Measurements from ENCODE around the gene LARP1. TPM values are rescaled to one million over a fixed set of nuclear protein-coding genes. Genes with fewer than 3 reads are reported as not detected.

The LARP1 gene
- total and polyA plus RNA-seq, 10 of the 15 experiments (the other 5 are each of a cell fraction or from before 2014, with no cell fraction given), result 22.6 to 227 (median 60.8) TPM

DNA sequence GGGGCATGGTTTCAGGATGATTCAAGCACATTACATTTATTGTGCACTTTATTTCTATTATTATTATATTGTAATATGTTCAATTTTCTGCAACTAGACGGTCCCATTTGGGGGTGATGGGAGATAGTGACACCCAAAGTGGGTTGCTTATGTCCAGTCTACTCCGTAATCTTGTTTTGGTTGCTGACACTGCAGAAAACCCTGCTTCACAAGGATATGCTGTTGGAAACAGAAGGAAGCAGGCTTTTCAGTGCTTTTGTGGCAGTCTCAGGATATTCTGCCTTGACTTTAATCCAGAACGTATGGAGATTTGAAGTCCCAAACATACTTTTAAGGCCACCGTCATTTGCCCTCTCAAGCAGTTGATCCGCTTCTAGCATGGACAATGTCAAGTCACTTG is 47.5 kb upstream of the LARP1 start (continued):
- TF ChIP-seq NFYA (IDR thresholded peaks at IDR 0.05; ENCODE audit: borderline replicate concordance, low read depth, low read length), result no peak
- TF ChIP-seq SUPT20H (IDR thresholded peaks at IDR 0.05; ENCODE audit: borderline replicate concordance, control insufficient read depth, low read depth, low read length), result no peak
- TF ChIP-seq HCFC1 (IDR thresholded peaks at IDR 0.05; ENCODE audit: low read length), result no peak

DNA sequence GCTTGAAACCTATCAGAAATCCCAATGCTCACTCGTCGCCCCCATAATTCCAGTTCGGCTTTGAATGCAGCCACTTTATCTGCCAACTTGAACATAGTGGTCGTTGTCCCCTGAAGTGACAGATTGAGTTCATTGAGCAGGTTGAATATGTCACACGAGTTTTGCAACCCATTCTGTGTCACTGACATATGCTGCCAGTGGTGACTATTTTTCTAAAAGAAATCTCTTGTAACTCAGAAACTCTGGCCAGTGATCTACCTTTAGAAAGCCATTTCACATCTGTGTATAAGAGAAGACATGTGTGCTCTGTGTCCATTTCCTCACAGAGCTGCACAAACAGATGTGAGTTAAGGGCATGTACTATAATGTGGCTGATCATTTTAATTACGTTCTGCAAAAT is 47.0 kb upstream of the LARP1 start:
- H3K4me3 ChIP-seq, result no peak overlapping the region
- WGBS (ENCODE audit: insufficient coverage, insufficient replicate concordance, low lambda C conversion rate, missing lambda C conversion rate), result 39% methylated on average over 6 of the region's 6 CpGs
- H2AFZ ChIP-seq (ENCODE audit: control insufficient read depth, low read depth, low read length), result no peak overlapping the region
- H3K79me2 ChIP-seq (ENCODE audit: control insufficient read depth, insufficient read depth, low read length), result no peaks in the 10 kb centered on the region
- ATAC-seq, result no peak
- no peak overlapping the region for H3K9ac ChIP-seq (ENCODE audit: control insufficient read depth, insufficient read depth, low read length)
- ChIA-PET SMC1A (ENCODE audit: uncharacterized antibody, unreplicated experiment) (interaction anchor here (0.9 kb wide), 1 partner anchor 11 kb away, joined by 3 read pairs; no protein-coding TSS in a partner anchor), RAD21 (ENCODE audit: unreplicated experiment) (no interaction called here), CTCF (interaction anchor here (0.6 kb wide), 1 partner anchor 23 kb away, joined by 3 read pairs; no protein-coding TSS in a partner anchor), POLR2A (no interaction called here)
- no peaks in the 10 kb centered on the region for H3K36me3 ChIP-seq (ENCODE audit: control insufficient read depth in 2 of 2, insufficient read depth in 2 of 2, low read length in 1 of 2)
- H3K4me1 ChIP-seq (ENCODE audit: control insufficient read depth, insufficient read depth, low read length), result no peaks in the 10 kb centered on the region
- H3K9me3 ChIP-seq (replicated peaks; ENCODE audit: control insufficient read depth, insufficient read depth, low read length), result no peaks in the 10 kb centered on the region
- intact Hi-C loops (cut with micrococcal nuclease; ENCODE audit: unreplicated experiment), result no loop called here
- no peak overlapping the region for H3K4me2 ChIP-seq (ENCODE audit: control insufficient read depth, insufficient read depth)
- no peaks in the 10 kb centered on the region for H3K27me3 ChIP-seq (replicated peaks in 1 of 2; ENCODE audit: control insufficient read depth in 2 of 2, insufficient read depth in 2 of 2, low read length in 1 of 2)
- H4K20me1 ChIP-seq (ENCODE audit: control insufficient read depth, insufficient read depth), result no peaks in the 10 kb centered on the region
- H3K27ac ChIP-seq (ENCODE audit: control insufficient read depth, insufficient read depth), result no peak overlapping the region
- TF ChIP-seq CBFB (IDR thresholded peaks at IDR 0.05; ENCODE audit: low read depth) (no peak), EZH2 (IDR thresholded peaks at IDR 0.05; ENCODE audit: borderline replicate concordance, control insufficient read depth, low read depth, low read length) (no peak), RFX5 (IDR thresholded peaks at IDR 0.05; ENCODE audit: low read depth, low read length) (no peak), POU2F2 (IDR thresholded peaks at IDR 0.05; ENCODE audit: borderline replicate concordance, low read depth, low read length) (no peak), ZBTB33 (IDR thresholded peaks at IDR 0.05) (no peak), TAF1 (IDR thresholded peaks at IDR 0.05; ENCODE audit: borderline replicate concordance, low read depth, low read length) (no peak), ZSCAN29 (IDR thresholded peaks at IDR 0.05) (no peak), BMI1 (IDR thresholded peaks at IDR 0.05; ENCODE audit: borderline replicate concordance) (no peak), GATAD2B (conservative IDR thresholded peaks at IDR 0.05; ENCODE audit: low read depth) (no peak), NBN (IDR thresholded peaks at IDR 0.05) (no peak), FOS (IDR thresholded peaks at IDR 0.05; ENCODE audit: borderline replicate concordance, extremely low read depth, insufficient read length) (no peak), BCL3 (IDR thresholded peaks at IDR 0.05; ENCODE audit: borderline replicate concordance, insufficient read depth, low read depth, low read length, poor library complexity, severe bottlenecking) (no peak), E2F8 (IDR thresholded peaks at IDR 0.05; ENCODE audit: low read depth, partially characterized antibody) (no peak), BHLHE40 (IDR thresholded peaks at IDR 0.05; ENCODE audit: borderline replicate concordance in 1 of 2, low read depth in 2 of 2, low read length in 1 of 2) (no peak), SMC3 (IDR thresholded peaks at IDR 0.05; ENCODE audit: borderline replicate concordance, low read length) (no peak)
- BruUV-seq (replicated peaks), result no TSS peak
- DNase-seq (ENCODE audit: low read depth, low spot score), result no peak
- no peak for FAIRE-seq
- in situ Hi-C loops (cut with MboI), result no loop called here

All from GM12878 (cell line).